HAP-1 (cell line): ENCODE results near the gene HSP90AA1.

Experiments used
- DNase-seq, 2 experiments: peaks; one replicate each; pipeline ENCODE4 v3.0.0-alpha.2; 2016 to 2020; ENCODE audit warnings: low spot score in 2 of 2
- H3K27me3 ChIP-seq: fragments of 250-450 bp; sonication (Bioruptor Pico); 2 replicates; pipeline ENCODE4 v1.5.1; 2020; ENCODE audit warnings: low read depth, mild to moderate bottlenecking, moderate library complexity
- H3K36me3 ChIP-seq: fragments of 250-450 bp; sonication (Bioruptor Pico); replicated peaks from 2 replicates; pipeline ENCODE4 v1.5.1; 2020; ENCODE audit warnings: mild to moderate bottlenecking
- H3K4me1 ChIP-seq: fragments of 250-450 bp; sonication (Bioruptor Pico); 2 replicates; pipeline ENCODE4 v1.5.1; 2020; ENCODE audit warnings: mild to moderate bottlenecking
- H3K4me3 ChIP-seq: fragments of 250-450 bp; sonication (Bioruptor Pico); 2 replicates; pipeline ENCODE4 v1.5.1; 2020; ENCODE audit warnings: mild to moderate bottlenecking, moderate library complexity
- H3K9me3 ChIP-seq: fragments of 250-450 bp; sonication (Bioruptor Pico); 2 replicates; pipeline ENCODE4 v1.5.1; 2020; ENCODE audit warnings: mild to moderate bottlenecking, moderate library complexity
- in situ Hi-C: fragments of 300-500 bp; cut with MboI; formaldehyde crosslinking; loops from 3 replicates; pipeline ENCODE4 v1.14.3; 2020; ENCODE audit warnings: low sequenced_read_pairs, inconsistent platforms, mixed read lengths

Gene HSP90AA1

GRCh38 chr14:102033241-102033640 lies 53.6 kb downstream of the HSP90AA1 start:
- Histone ChIP-seq H3K9me3 (no peaks in the 10 kb centered on the region), H3K36me3 (peaks cover 97% of the 10 kb centered on the region), H3K4me1 (no peaks in the 10 kb centered on the region), H3K4me3 (no peak overlapping the region), H3K27me3 (no peaks in the 10 kb centered on the region)
- no peak for DNase-seq
- in situ Hi-C loops: no loop called here
